ENCODE results near the gene CCKAR. TPM values are rescaled to one million over a fixed set of nuclear protein-coding genes. Genes with fewer than 3 reads are reported as not detected.
"Not testable (repeated sequence)": the region's sequence is repeated elsewhere in the genome, so short reads cannot be mapped to it uniquely, and the experiment has no call there.

Gene CCKAR, protein sequence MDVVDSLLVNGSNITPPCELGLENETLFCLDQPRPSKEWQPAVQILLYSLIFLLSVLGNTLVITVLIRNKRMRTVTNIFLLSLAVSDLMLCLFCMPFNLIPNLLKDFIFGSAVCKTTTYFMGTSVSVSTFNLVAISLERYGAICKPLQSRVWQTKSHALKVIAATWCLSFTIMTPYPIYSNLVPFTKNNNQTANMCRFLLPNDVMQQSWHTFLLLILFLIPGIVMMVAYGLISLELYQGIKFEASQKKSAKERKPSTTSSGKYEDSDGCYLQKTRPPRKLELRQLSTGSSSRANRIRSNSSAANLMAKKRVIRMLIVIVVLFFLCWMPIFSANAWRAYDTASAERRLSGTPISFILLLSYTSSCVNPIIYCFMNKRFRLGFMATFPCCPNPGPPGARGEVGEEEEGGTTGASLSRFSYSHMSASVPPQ
- total RNA-seq = not detected in 2 replicates

DNA sequence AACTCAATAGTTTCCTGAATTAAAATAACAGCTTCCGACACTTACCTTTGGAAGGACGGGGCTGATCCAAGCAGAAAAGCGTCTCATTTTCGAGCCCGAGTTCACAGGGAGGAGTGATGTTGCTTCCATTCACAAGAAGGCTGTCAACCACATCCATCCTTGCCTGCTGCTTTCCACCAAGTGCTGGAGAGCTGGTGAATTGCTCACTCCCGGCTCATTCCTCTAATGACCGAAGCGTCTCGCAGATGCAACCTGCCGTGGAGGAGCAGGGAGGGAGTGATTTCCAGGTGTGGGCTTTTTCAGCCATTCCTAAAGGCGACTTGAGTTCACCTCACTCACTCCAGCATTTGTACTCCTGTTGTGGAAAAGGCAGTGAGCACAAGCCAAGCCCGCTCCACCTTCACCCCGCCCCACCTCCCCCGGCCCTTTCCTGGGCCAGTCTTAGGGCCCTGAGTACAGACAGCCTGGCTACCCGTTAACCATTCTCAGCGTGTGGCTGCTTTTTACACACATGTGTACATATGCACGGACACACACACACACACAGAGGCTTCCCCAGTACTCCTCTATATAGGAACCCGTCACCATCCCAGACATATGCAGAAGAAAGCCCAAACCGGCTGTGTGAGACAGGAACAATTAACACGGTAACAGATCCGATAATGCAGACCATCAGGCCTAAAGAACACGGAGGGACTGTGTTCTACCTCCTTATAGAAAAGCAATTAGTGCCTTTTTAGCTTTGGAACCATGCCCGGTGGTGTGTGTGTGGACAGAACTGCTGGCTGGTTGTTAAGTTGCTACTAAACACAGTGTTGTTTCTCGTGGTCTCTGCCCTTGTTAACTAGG is at the start of gene CCKAR:
Gene CCKAR, minus strand, starts transcription at position 374 of the 849 bp plus-strand sequence. Its CDS starts 217 bp downstream, at position 157.
- no peak for DNase-seq (ENCODE audit: low read depth in 2 of 2)

GRCh38 chr4:26533685-26534084 is 43.4 kb upstream of the CCKAR start:
- no peak for DNase-seq (ENCODE audit: low read depth in 2 of 2)

DNA sequence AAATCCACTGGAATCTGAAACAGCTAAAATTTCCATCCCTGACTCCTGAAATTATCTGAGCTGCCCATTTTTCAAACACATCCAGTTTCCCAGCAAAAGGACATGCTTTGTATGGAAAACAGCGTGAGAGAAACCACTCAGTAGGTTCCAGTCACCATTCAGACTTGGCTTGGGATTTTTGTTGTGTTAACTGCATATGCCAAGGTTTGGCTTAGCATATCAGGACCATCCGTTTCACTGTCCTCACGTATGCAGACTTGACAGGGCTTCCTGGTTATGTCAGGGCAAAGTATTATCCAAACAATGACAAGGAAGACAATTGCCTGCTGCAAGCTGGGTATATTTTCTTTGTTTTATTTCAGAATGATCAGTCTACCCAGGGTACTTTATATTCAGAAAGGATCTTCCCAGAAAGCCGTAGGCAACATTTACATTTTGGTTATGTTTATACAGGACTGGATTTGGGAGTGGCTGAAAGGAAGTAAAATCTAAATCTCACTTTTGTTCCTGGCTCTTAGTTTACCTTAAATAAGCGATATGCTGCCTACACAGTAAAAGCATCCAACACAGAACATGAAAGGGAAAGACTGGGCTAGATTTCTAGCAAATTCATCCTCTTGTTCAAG is 41.3 kb upstream of the CCKAR start:
- DNase-seq (ENCODE audit: low read depth in 2 of 2) = peak; percentile 3 to 12

- DNase-seq (ENCODE audit: low read depth in 2 of 2) = no peak
These were observed 39.8 kb upstream of the CCKAR start for GRCh38 chr4:26530099-26530498.

GRCh38 chr4:26529479-26529878 is 39.2 kb upstream of the CCKAR start:
- DNase-seq (ENCODE audit: low read depth in 2 of 2) = no peak

- no peak for DNase-seq (ENCODE audit: low read depth in 2 of 2)
These were observed 35.5 kb upstream of the CCKAR start for GRCh38 chr4:26525771-26526150.

DNA sequence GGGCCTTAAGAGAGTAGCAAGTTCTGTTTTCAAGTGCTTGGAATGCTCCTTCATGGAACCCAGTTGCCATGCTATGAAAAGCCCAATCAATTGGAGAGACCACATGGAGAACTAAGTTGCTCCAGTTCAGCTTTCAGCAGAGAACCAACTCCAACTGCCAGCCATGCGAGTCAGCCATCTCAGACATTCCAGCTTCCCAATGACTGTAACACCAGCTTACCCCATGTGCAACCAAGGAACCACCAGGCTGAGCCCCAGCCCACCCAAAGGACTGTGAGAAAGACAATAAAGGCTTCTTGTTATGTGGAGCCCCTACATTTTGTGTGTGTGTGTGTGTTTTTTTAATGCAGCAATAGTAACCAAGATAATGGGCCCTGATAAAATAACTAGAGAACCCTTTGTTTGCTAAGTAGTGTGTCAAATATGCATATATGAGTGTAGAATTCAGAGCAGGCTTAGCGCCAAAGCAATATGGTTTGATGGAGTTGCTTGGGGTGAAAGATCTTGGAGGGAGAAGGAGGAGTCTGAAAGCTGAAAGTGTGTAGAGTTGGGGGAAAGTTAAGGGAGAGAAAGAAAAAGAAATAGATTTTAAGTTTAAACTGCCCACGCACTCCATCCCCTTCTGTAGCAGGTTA is 35.0 kb upstream of the CCKAR start:
- DNase-seq (ENCODE audit: low read depth in 2 of 2) = no peak

DNA sequence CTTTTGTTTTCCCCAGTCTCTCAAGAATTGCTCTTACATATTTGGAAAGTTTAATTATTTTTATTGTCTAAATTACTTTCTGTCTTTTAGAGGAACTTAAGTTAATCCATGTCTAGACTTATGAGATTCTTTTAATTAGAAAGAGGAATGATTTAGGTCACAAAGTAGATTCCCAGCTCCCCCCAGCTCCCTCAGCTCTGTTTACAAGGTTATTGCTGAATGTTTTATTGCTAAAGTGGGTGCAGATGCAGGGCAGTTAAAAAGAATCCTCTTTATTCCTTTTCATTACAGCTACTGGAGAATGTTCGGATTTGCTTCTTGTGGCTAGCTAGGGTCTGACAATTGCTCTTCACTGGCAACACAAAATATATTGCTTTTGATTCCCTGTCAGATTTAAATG is 33.7 kb upstream of the CCKAR start:
- DNase-seq (ENCODE audit: low read depth in 2 of 2) = no peak

GRCh38 chr4:26522478-26522877 is 32.2 kb upstream of the CCKAR start:
- no peak for DNase-seq (ENCODE audit: low read depth in 2 of 2)

DNA sequence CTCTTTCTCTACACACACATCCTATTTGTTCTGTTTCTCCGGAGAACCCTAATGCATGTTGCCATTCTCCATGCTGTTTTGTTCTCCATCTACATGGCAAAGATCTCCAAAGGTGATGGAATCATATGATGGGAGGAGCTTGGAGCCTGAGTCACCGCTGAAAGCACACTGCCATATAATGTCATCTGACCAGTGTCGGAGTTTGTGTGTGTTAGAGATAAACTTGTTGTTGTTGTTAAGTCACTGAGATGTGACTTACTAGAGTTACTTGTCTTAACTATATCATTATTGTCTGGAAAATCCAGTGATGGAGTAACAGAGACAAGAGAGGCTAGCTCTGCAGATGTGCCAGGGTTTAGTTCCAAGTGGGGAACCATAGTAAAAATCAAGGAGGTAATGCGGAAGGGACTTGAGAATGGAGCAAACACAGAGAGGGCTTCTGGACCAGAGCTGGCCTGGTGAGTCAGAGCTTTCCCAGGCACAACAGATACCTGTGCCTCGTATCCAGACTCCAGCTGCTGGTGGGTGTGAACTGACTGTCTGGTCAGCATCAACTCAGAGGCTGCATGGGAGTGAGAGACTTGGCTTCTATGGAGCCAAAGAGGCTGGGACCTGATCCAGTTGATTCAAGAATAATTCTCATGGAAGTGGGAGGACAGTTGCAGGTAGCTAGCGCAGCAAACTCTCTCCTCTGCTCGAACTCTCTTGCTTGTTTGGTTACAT is 30.6 kb upstream of the CCKAR start:
- DNase-seq (ENCODE audit: low read depth in 2 of 2) = no peak

DNA sequence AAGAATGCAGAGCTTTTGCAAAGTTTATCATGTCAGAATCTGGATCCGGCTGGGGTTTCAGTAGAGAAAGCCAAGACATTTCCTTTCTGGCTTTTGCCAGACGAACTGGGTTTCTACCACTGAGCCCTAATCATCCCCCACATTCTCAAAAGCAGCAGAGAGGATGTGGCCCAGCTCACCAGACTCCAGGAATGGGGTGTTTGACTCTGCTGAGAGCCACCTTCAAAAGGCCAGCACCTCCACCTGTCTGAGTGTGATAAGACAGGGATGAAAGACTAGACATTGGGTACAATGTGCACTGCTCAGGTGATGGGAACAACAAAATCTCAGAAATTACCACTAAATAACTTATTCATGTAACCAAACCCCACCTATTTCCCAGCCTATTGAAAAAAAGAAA is 25.7 kb upstream of the CCKAR start:
- no peak for DNase-seq (ENCODE audit: low read depth in 2 of 2)

GRCh38 chr4:26510334-26510964 is 20.2 kb upstream of the CCKAR start:
- no peak for DNase-seq (ENCODE audit: low read depth in 2 of 2)

- DNase-seq (ENCODE audit: low read depth in 2 of 2) = no peak
These were observed 19.5 kb upstream of the CCKAR start for GRCh38 chr4:26509681-26510333.

DNA sequence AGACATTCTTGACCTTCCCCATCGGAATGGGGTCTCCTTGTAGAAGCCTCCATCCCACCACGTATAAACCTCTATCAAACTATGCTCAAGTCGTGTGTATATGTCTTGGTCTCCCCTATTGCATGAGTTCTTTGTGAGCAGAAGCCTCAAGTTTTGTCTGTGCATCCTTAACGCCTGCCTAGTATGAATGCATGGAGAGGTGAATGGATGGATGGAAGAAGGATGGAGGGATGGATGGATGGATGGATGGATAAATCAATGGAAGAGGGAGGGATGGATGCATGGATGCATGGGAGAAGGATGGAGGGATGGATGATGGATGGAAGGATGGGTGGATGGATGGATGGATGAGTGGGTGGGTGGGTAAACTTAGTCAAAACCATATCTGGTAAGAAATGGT is 17.0 kb upstream of the CCKAR start:
- no peak for DNase-seq (ENCODE audit: low read depth in 2 of 2)

DNA sequence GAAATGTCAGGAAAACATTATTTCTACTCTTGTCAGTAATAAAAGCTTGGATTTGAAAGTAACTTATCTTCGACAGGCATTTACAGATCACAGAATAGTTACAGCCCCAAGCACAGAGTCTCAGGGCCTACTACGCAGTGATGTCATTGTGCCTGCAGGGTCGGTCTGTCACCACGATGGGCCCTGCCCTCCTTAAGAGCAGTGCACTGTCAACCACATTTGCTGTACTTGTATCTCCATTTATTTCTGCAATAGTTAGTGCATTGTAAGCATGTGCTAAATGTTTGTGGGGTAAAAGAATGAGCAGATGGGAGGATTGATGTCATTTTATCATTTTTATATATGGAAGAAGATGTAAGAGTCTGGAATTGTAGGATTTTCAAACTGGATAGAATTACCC is 13.6 kb upstream of the CCKAR start:
- no peak for DNase-seq (ENCODE audit: low read depth in 2 of 2)

- no peak for DNase-seq (ENCODE audit: low read depth in 2 of 2)
These were observed 13.1 kb upstream of the CCKAR start for GRCh38 chr4:26503427-26503826.

DNA sequence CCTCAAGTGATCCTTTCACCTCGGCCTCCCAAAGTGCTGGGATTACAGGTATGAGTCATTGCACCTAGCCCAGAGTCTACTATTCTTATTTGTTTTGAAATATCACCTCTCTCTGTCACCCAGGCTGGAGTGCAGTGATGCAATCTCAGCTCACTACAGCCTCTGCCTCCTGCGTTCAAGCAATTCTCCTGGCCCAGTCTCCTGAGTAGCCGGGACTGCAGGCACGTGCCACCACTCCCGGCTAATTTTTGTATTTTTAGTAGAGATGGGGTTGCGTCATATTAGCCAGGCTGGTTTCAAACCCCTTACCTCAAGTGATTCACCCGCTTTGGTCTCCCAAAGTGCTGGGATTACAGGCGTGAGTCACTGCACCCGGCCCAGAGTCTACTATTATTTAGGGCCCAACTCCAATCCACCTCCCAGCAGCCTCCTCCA is 10.3 kb upstream of the CCKAR start:
- DNase-seq (ENCODE audit: low read depth in 2 of 2) = not testable (repeated sequence)

DNA sequence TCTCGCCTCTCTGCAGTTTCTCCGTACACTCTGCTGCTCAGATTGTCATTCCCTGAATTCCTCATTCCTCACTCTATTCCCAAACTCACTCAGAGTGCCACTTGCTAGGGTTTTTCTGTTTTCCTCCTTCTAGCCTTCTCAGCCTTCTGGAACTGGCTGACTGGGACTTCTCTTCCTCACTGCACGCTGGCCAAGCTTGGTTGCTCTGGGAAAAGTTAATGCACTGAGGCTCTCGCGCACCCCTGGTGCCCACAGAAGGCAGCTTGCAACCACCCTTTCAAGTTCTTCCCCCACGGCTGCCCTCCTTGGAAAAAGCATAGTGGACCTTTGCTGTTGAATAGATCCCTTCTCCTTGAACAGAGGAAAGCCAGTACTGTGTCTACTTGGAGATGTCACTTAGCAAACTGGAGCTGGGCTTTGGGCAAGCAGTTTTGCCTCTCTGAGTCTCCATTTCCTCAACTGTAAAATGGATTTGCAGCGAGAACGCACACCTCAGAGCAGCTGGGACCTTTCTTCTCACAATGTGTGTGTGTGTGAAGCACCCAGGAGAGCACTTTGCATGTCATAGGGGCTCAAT is 6.0 kb upstream of the CCKAR start:
- no peak for DNase-seq (ENCODE audit: low read depth in 2 of 2)

GRCh38 chr4:26493461-26493860 is 3.2 kb upstream of the CCKAR start:
- no peak for DNase-seq (ENCODE audit: low read depth in 2 of 2)
